SU-DHL-6 (cell line): ENCODE measurements around the gene ATP11A.

ENCODE experiments used
- CTCF ChIP-seq: fragments of 200-600 bp; sonication (generic); IDR thresholded peaks from one replicate; pipeline ENCODE4 v1.5.1; 2017; ENCODE audit warnings: antibody characterized with exemption, mild to moderate bottlenecking, low read length, moderate library complexity; ENCODE audit not compliant: insufficient read depth, poor library complexity, severe bottlenecking
- EZH2phosphoT487 ChIP-seq: fragments of 200-600 bp; sonication (generic), shearing (Covaris generic); conservative IDR thresholded peaks from 2 replicates; pipeline ENCODE4 v1.6.1; 2018; ENCODE audit warnings: mild to moderate bottlenecking, antibody characterized with exemption, low read length, moderate library complexity, mixed read lengths

- no peak for TF ChIP-seq CTCF
- TF ChIP-seq EZH2phosphoT487 = no peak
Measured at GRCh38 chr13:112821340-112822055, 131.7 kb downstream of the ATP11A start.
